Activated CD4-positive, alpha-beta T cell treated with anti-CD3 and anti-CD28 coated beads, Interleukin-2, amount 50 U/mL, for 4 hours (primary cell): Measurements from ENCODE around the gene BCL11B.

Experiments
- DNase-seq, 2 experiments: peaks; one replicate each; pipeline ENCODE4 v3.0.0-alpha.2; 2020

Gene BCL11B

DNA sequence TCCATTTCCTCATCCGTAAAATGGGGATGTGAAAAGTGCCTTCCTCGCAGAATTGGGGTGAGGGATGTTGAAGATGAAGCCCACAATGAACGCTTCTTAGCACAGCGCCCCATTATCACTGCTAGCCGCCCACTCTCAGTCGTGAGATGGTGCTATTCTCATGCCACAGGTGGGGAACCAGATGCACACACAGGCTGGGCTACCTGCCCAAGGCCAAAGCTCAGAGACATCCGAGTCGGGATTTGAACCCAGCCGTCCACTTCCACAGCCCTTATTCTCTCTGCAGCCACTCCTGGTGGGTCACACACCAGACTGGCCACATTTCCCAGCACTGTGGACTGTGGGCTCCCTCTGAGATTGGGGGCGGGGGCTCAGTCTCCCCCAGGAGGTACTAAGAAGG, 55.8 kb downstream of the BCL11B start:
- DNase-seq, result no peak

DNA sequence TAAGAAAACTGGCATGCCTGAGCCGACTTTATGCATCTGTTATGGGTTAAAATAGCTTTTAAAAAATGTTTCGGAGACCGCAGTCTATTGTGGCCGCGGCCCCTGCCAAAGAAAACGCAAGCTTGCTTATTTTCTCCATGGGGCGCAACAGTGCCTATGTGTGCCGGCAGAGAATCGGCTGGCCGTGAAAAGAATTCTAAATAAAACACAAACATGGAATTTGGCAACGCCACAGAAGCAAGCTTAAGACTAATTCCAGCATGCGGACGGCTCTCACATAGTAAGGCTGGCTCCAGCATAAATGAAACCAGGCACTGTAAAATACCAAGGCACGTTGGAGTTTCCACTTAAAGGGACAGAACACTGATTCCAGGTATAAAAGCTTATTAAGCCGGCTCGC, 56.7 kb downstream of the BCL11B start:
- DNase-seq, result no peak

DNA sequence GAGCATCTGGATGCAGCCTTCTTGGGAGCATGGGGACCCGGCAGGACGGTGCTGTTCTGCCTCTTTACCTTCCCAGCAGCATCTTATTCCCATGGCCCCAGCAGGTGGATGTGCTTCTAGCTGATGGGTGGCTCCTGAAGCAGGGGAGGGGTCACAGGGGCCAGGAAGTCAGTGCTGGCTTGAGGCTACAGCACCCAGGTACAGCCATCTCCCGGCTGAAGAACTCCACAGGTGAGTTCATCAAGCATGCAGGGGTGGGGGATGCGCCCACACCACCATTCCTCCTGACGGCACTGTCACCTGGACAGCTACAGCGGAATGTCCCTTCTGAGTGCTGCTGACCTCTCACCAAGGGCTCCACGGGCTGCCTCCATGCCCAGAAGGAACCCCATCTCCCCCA, 57.3 kb downstream of the BCL11B start:
- DNase-seq, result no peak

DNA sequence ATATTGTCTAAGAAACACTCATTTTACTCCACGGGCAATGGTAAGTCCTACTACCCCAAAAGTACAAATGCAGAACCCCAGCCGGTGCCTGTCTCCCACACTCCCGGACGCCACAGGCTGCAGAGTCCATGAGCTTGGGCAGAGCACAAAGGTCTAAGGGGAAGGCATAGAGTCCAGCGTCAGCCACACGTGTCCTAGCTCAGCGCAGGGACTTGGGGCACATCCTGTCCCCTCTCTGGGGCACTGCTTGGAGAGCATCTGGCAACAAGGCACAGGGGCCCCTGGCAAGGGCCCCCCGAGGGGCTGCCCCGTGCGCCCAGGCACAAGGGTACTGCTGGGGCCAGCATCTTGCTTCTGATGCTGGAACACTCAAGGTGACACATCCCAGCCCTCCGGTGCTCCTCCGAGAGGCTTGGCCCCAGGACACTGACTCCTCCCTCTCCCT, 58.4 kb downstream of the BCL11B start:
- DNase-seq, result no peak

DNA sequence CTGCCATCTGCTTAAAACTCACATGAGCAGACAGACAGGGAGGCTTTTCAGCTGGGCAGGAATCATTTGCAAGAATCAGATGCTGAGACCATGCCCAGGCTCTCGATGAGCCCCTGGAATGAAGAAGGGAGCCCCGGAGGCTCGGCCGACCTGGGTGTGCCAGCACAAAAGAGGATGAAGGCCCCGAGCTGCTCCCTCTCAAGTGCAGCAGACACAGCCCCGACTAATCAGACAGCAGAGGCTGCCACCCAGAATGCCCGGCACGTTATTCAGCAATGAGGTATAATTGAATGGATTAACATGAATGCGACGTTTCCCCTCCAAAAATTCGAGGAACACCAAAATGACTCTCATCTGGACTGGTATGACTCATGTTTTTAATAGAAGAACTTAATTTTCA, 58.9 kb downstream of the BCL11B start:
- peak; percentile 57 to 58 for DNase-seq

DNA sequence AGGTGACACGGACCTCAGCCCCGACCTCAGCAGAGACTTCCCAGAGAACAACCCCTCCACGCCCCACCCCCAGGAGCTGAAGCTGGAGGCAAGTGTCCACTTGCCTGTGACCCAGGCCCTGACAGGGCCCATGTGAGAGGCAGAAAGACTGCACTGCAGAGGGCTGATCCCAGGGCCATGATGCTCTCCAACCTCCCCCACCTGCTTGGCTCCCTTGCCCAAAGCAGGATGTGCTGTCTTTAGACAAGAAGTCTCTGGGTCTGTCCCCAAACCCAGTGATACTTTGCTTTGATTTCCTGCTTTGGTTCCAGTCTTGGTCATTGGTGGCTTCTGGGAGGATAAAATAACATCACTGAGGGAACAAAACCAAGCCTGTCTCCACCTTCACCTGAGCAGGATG, 59.4 kb downstream of the BCL11B start:
- no peak for DNase-seq

DNA sequence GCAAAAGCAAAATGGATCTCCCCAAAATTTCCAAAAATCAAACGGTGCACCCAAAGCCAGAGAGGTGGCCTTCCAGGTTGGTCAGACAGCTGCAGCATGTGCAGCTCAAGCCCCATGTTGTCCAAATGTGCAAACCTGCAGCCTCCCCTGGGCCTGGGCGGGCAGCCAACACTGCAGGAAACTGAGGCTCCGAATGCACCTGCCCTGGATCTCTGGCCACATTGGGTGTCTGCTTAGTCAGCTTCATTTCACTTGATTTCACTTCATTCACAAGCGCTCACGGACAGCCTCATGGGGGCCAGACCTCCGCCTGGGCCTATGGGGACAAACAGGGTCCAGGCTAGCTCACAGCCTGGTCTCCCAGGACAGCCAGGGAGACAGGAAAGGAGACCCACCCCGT, 59.8 kb downstream of the BCL11B start:
- DNase-seq, result no peak

DNA sequence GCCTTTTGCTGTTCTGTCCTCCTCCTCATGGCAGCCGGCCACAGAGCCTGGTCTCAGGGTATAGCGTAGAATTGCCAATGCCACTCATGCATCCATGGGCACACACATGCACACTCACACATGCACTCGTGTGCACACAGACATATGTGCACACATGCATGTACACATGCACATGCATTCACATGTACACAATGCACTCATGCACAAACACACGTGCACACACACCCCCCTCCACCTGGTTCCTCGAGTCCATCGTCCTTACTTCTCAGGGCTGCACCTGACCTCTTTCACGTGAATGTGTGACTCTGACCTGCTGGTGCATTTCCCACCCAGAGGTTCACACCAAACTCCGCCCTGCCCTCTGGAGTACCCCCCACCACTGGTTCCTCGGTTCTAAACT, 60.6 kb downstream of the BCL11B start:
- DNase-seq, result no peak

DNA sequence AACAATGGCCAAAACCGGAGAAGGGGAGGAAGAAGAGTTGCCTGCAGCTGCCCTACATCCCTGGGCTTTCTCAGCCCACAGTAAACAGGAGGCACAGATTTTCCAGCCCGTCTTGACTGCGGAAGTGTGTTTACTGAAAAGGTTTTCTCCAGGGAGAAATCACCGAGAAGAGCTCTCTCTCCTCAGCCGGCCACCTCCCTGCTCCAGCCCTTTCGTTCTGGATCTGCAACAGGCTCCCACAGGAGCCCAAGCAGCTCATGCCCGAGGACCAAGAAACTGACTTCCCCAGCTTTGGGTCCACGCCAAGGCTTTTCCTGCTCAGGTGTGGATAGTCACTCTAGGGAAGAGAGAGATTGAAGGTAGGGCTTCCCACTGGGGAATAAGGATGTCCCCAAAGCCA, 61.7 kb downstream of the BCL11B start:
- DNase-seq, result no peak

DNA sequence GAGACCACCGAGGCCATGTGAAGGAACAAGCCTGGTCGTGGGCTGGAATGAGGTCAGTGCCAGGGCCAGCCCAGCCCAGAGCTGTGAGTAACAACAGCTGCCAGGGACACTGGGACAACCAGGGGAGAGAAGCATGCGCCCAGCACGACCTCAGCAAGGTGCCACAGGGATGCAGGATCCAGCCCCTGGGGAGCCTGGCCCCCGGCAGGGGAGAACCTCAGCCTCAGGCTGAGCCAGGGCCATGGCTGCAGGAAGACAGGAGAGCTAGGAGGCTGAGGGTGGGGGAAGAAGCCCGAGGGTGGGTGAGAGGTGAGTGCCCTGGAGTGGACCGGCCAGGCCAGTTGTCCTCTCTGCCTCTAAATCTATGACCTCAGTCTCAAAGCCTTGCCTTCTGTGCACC, 62.6 kb downstream of the BCL11B start:
- DNase-seq, result no peak

DNA sequence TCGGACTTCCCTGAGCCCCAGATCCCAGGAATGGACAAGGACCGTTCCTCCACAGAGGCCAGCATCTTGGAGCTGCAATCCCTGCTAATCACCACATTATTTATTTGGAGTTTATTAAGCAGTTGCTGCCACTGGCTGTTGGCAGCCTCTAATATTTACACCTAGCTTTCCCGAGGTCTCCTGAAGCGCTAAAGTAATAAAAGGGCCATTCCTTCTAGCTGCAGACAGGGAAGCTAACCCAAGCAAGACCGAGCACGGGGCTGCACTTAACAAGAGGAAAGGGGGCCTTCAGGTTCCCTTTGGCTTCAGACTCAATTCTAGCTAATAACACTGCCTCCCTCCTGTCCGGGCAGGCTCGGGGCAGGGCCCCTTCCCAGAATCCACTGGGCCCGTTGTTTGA, 63.7 kb downstream of the BCL11B start:
- no peak for DNase-seq

DNA sequence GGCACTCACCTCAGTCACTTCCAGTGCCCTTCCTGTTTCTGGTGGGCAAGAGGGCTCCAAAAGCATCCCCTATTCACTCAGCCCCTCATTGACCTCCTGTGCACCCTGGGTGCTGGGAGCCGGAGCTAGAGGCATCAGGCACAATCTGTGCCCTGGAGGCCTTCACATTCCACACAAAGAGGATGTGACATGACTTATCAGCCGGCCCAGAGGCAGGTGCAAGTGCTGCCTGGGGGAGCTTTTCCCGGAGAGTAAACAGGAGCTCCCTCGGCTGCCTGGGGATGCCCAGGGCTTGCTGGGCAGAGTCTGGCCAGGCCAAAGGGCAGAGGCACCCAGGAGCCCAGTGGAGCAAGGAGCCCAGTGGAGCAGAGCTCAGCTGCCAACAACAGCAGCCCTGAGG, 64.5 kb downstream of the BCL11B start:
- DNase-seq, result no peak

DNA sequence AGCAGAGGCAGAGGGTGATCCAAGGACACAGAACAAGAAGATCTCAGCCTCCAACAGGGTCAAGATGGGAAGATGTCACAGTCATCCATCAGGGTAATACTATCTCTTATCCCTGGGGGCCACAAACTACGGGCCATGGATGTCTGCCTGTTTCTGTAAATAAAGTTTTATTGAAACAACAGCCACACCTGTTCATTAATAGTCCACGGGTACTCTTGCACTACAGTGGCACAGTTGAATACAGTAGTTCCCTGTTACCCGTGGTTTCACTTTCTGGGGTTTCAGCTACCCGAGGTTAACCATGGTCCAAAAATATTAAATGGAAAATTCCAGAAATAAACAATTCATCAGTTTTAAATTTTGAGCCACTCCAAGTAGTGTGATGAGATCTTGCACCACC, 65.9 kb downstream of the BCL11B start:
- DNase-seq, result no peak

DNA sequence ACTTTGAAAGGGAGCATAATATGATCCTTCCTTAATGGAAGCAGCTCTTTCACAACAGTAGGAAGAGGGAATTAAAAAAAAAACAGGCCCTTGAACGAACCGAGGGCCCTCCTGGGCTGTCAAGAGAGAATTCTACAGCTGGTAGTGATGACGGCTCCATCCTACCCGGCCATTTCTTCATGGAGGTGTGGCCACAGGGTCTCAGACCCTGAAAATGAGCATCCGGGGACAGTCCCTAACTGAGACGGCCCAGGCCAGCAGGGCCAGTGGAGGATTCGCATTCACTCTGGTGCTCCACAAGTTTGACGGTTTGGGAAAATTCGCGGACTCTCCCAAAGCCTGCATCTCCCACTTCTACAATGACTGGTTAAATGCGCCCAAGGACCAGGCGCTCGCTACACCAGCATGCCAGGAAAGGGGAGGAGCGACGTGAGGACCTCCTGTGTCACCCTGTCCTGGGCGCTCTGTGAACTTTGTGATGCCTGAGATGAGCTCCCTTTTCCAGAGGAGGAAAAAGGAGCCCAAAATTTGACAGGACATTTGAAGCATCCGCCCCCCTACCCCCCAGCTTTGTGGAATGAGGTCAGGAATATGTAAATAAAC, 66.8 kb downstream of the BCL11B start:
- DNase-seq, result no peak

DNA sequence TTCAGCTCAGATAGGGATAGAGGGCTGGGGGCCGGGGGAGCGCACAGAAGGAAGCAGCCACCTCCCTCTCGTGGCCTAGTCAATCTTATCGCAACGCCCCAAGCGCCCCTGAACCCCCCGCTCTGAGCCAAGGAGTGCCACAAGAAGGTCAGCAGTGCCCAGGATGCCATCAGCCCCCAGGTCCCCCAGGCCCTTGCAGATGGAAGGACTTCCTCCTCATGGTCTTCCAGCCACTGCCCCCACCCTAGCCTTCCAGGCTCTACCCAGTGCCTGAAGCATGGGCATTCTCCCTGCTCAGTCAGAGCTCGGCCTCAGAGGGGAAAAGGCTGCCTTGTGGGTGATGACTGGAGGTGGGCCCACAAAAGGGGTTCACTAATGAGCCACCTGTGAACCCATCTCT, 68.2 kb downstream of the BCL11B start:
- DNase-seq, result no peak

DNA sequence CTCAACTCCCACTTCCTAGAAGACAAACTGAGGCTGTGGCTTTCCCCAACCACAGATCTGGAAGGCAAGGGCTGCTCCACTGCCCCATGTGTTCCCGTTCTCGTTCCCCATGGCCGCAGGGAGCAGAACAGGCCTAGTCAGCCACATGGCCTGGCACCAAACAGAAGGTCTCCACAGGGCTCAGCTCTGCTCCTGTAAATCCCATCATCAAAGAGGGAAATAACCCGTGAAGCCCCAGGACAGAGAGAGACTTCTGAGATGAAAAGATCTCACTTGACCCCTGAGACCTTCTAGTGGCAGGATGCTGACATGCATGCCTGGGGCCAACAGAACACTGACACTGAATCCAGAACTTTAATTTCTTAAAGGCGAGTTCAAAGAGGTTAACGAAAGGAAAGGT, 68.9 kb downstream of the BCL11B start:
- DNase-seq, result no peak

DNA sequence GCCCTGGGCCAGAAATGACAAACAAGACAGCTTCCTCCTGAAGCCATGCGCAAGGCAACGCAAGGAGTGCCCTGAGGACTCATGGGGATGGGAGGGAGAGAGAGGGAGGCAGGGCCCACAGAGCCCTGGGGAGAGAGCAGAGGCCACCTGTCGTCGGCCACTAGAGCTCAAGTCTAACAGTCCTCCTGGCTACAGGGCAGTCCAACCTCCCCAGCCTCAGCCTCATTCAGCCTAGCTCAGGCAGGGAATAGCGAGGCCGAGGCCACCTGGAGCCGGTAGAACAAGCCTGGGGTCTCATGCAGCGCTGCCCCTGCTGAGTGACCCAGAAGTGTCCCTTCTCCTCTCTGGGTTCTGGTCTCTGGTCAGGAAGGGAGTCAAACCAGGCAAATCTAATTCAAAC, 69.5 kb downstream of the BCL11B start:
- DNase-seq, result no peak

DNA sequence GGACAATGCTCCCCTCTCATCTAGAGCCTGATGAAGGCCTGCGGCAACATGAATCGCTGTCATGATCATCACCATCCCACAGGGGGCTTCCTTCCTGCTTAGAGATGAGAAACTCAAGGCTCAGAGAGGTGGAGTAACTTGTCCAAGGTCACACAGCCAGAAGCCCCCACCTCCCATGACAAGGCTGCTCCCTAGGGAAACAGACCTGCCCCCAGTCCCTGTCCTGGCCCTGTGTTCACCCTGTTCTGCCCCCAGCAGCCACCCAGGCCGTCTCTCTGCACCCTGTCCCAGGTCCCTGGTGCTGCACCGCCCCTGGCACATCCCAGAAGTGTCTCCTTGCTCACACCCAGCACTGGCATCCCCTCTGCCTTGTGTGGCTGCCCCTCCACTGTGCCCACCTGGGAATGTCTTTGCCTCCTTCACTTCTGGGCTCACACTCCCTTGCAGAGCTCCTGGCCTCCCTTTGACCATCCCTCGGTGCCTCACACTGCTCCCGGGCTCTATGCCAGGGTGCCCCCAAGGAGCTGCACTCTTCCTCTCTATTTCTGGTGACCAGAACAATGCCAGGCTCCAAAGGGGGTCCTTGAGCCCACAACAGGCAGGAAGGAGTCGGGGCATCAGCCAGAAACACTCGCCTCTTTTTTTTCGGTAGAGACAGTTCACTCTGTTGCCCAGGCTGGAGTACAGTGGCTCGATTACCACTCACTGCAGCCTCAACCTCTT, 70.5 kb downstream of the BCL11B start:
- peak; percentile 30 to 40 for DNase-seq

DNA sequence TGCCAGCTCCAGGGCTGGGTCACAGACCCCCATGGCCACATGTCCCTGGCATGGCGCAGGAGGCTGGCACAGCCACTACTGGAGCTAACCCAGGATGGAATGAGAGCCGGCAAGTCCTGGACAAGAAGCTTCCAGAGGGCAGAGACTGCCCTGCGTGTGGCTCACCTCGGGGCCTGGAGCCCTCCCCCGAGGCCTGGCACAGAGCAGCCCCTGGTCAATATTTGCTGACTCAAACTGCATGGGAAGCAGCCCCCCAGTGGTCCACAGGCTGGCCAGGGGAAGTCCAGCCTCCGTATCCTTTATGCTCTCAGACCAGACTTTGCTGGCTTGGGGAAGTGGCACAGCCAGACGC, 71.4 kb downstream of the BCL11B start:
- no peak for DNase-seq

DNA sequence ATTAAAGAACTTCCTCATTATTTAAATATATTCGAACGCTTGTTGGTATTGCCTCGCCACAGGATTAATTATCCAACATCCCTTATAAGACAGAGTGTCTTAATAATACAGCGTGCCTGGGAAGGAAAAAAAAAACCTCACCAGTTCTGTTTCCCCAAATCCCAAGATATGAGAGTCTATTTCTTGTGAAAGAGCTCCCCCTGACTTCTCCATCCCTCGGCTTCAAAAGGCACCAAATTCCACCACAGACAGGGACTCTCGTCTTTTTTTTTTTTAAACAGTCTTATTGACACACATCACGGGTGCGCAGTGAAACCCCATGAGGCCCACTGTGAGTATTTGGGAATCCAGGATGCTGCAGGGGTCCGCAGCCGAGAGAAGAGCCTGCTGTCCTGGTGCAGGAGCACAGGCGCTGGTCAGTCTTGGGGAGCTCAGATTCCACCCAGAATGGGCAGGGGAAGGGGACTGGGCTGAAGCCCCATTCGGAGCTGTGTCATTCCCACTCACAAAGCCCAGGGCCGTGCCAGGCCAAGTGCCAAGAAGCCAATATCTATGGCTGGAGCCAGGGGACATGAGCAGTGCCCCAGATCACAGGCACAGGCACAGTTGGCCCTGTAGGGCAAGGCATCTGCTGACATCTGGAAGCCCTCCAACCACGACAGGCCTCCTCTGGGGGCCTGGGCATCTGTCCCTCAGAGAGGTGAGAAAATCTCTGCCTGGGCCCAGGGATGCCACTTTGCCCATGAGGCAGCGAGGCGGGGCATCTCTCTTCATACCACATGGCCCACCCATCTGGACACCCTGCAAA, 71.9 kb downstream of the BCL11B start:
- DNase-seq, result no peak

DNA sequence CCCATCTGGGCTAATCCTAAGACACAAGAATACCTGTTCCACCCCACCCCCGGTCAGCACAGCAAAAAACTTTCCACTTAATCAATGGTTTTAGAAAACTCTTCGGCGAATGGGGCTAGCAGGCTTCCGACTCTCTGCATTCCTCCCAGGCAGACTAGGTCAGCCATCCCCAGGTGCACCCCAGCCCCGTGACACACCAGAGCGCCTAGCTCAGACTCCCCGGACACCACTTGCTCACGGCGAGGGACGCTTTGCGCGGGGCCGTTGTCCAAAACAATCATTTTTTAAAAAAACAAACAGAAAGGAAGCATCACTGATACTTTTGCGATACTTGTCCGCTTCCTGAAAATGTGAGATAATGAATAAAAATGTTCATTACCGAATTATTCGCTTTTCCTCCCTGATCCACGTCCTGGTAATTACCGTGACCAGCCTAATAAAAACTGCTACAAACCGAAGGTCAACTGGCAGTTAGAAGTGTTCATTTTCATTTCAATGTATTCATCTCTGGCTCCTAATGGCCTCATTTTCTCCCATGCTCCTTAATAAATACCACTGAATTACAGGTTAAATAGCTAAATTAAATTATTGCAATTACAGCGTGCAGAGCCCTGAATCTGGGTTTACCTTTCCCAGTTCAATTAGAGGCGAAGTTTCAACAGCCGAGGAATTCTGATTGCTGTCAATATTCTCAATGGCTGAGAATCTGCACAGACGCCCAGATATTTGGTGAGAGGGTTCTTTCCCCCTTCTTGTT, 73.1 kb downstream of the BCL11B start:
- no peak for DNase-seq

DNA sequence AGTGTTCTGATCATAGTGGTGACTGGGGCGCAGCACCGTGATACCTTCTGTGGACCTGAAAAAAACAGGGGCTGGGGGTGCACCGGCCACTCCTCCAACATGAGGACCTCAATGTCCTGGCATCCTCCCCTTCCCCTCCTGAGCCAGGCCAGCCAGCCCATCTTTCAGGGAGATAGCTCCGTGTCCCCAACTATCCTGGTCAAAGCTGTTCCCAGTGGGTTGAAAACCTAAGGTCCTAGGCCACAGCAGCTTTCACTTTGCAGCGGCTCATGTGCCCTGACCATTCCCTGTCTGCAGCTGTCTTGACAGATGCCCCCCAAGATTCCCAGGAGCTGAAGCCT, 75.7 kb downstream of the BCL11B start:
- no peak for DNase-seq

DNA sequence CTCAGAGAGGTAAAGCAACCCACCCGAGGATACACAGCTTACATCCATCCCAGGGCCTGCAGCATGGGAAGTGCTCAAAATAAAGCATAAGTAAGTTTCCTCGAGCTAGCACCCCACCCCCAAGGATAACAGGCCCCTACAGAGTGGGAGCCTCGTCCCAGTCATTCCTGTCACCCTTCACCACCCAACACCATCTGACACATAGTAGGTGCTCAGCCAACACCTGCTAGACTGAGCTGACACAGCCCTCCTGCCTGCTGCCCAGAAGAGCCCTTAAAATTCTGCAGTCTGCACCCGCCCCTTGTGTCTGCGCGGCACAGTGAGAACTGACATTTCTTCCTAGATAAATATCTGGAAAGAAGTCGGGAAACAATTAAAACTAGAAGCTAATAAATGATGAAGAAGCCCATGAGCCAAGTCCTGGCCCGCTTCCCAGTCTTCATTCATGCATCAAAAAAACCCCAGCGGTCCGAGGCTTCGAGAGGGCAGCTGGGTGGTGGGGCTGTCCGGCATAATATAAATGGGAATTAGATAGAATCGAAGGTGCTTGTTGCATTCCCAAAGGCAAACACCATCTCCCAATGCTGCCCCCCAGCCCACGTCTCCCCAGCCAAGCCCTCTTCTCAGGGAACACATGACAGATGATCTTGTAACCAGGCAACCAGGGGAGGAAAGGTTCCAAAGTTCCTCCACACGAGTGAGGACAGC, 76.2 kb downstream of the BCL11B start:
- no peak for DNase-seq
